HepG2 (cell line): ENCODE measurements around the gene RALB. TPM values are rescaled to one million over a fixed set of nuclear protein-coding genes. Genes with fewer than 3 reads are reported as not detected.

Experiments used
- CBX5 ChIP-seq: sonication (generic); formaldehyde crosslinking; IDR thresholded peaks from 2 replicates; pipeline ENCODE4 v1.4.0; 2020; ENCODE audit warnings: missing genetic modification reagents, borderline replicate concordance
- FOXK1 ChIP-seq: sonication (generic); formaldehyde crosslinking; IDR thresholded peaks from 2 replicates; pipeline ENCODE4 v1.4.0; 2020; ENCODE audit warnings: low read depth, missing genetic modification reagents, borderline replicate concordance
- HDAC1 ChIP-seq: sonication (generic); formaldehyde crosslinking; IDR thresholded peaks from 2 replicates; pipeline ENCODE4 v1.5.1; 2020; ENCODE audit warnings: mild to moderate bottlenecking, missing genetic modification reagents
- HOXA3 ChIP-seq: sonication (generic); formaldehyde crosslinking; IDR thresholded peaks from 2 replicates; pipeline ENCODE4 v1.5.0; 2020; ENCODE audit warnings: missing genetic modification reagents
- HOXA5 ChIP-seq: sonication (generic); formaldehyde crosslinking; IDR thresholded peaks from 2 replicates; pipeline ENCODE4 v1.4.0; 2020; ENCODE audit warnings: missing genetic modification reagents
- HOXA7 ChIP-seq: sonication (generic); formaldehyde crosslinking; IDR thresholded peaks from 2 replicates; pipeline ENCODE4 v1.8.1; 2022; ENCODE audit warnings: mild to moderate bottlenecking, missing genetic modification reagents, moderate library complexity
- MEIS2 ChIP-seq: sonication (generic); formaldehyde crosslinking; IDR thresholded peaks from 2 replicates; pipeline ENCODE4 v1.9.0; 2021; ENCODE audit warnings: mild to moderate bottlenecking, missing genetic modification reagents
- NCOA1 ChIP-seq: sonication (generic); formaldehyde crosslinking; IDR thresholded peaks from 2 replicates; pipeline ENCODE4 v1.9.0; 2021; ENCODE audit warnings: missing genetic modification reagents
- POLR2AphosphoS2 ChIP-seq: IDR thresholded peaks from 2 replicates; pipeline ENCODE4 v1.6.1; 2011; ENCODE audit warnings: low read depth, low read length, improper control_type of control experiment
- PRDM15 ChIP-seq: sonication (generic); formaldehyde crosslinking; IDR thresholded peaks from 2 replicates; pipeline ENCODE4 v1.4.0; 2020; ENCODE audit warnings: missing genetic modification reagents
- RBFOX2 ChIP-seq: fragments of 200-400 bp; formaldehyde crosslinking; IDR thresholded peaks from 2 replicates; pipeline ENCODE4 v1.6.1; 2017; ENCODE audit warnings: low read depth, mild to moderate bottlenecking, low read length
- SATB2 ChIP-seq: sonication (generic); formaldehyde crosslinking; IDR thresholded peaks from 2 replicates; pipeline ENCODE4 v1.5.0; 2020; ENCODE audit warnings: missing genetic modification reagents
- SIX1 ChIP-seq: sonication (generic); formaldehyde crosslinking; IDR thresholded peaks from 2 replicates; pipeline ENCODE4 v1.4.0; 2020; ENCODE audit warnings: missing genetic modification reagents, borderline replicate concordance
- SP140L ChIP-seq: sonication (generic); formaldehyde crosslinking; IDR thresholded peaks from 2 replicates; pipeline ENCODE4 v1.4.0; 2020; ENCODE audit warnings: missing genetic modification reagents, borderline replicate concordance
- TBX2 ChIP-seq: sonication (generic); formaldehyde crosslinking; IDR thresholded peaks from 2 replicates; pipeline ENCODE4 v1.5.0; 2020; ENCODE audit warnings: missing genetic modification reagents, mild to moderate bottlenecking, borderline replicate concordance
- THYN1 ChIP-seq: sonication (generic); formaldehyde crosslinking; IDR thresholded peaks from 2 replicates; pipeline ENCODE4 v1.8.1; 2023; ENCODE audit warnings: low read depth, mild to moderate bottlenecking, moderate library complexity, missing genetic modification reagents, borderline replicate concordance
- TRIM24 ChIP-seq: sonication (generic); formaldehyde crosslinking; IDR thresholded peaks from 2 replicates; pipeline ENCODE4 v1.8.0; 2022; ENCODE audit warnings: mild to moderate bottlenecking, missing genetic modification reagents
- ZFY ChIP-seq: sonication (generic); formaldehyde crosslinking; IDR thresholded peaks from 2 replicates; pipeline ENCODE4 v1.4.0; 2020; ENCODE audit warnings: missing genetic modification reagents
- ZNF180 ChIP-seq: sonication (generic); formaldehyde crosslinking; IDR thresholded peaks from 2 replicates; pipeline ENCODE4 v1.4.0; 2020; ENCODE audit warnings: low read depth, missing genetic modification reagents, borderline replicate concordance
- ZNF337 ChIP-seq: sonication (generic); formaldehyde crosslinking; IDR thresholded peaks from 2 replicates; pipeline ENCODE4 v1.5.1; 2020; ENCODE audit warnings: missing genetic modification reagents, low read depth, mild to moderate bottlenecking, borderline replicate concordance
- ZNF451 ChIP-seq: sonication (generic); formaldehyde crosslinking; IDR thresholded peaks from 2 replicates; pipeline ENCODE4 v1.5.0; 2020; ENCODE audit warnings: mild to moderate bottlenecking, missing genetic modification reagents
- ZNF597 ChIP-seq: sonication (generic); formaldehyde crosslinking; IDR thresholded peaks from 2 replicates; pipeline ENCODE4 v1.5.0; 2020; ENCODE audit warnings: missing genetic modification reagents
- ZNF703 ChIP-seq: sonication (generic); formaldehyde crosslinking; IDR thresholded peaks from 2 replicates; pipeline ENCODE4 v1.5.1; 2020; ENCODE audit warnings: missing genetic modification reagents, mild to moderate bottlenecking, moderate library complexity, borderline replicate concordance
- polyA plus RNA-seq, 8 experiments: library from polyadenylated mRNA; depleted of rRNA in 3 of 8; stranded (reverse) in 7 of 8; unstranded in 1 of 8; fragments of >200 nt; fragmentation: Illumina TruSeq in 4 of 8; extraction: Trizol in 4 of 8; gene quantifications; 2 replicates each; pipeline versions ENCODE4 v1.2.1 to v1.2.3, GENCODE V29; 2011 to 2016; ENCODE audit warnings: low read depth in 4 of 8, missing spikeins in 1 of 8, mixed read lengths in 1 of 8; ENCODE audit not compliant: insufficient read depth in 1 of 8
- total RNA-seq, 5 experiments: library from RNA; depleted of rRNA; stranded (reverse); fragments of >200 nt; fragmentation: Illumina TruSeq; extraction: Trizol; gene quantifications; 2 replicates each; pipeline ENCODE4 v1.2.3, GENCODE V29; 2016; ENCODE audit warnings: low read depth in 1 of 5
- TF ChIP-seq, protein P1 (sequence below): sonication (generic); formaldehyde crosslinking; IDR thresholded peaks from 2 replicates; pipeline ENCODE4 v1.4.0; 2020; ENCODE audit warnings: missing genetic modification reagents

RALB gene
- total and polyA plus RNA-seq, 2 of the 13 experiments (the other 11 are each of a cell fraction or from before 2014, with no cell fraction given), result 37.8 to 43.2 TPM

DNA sequence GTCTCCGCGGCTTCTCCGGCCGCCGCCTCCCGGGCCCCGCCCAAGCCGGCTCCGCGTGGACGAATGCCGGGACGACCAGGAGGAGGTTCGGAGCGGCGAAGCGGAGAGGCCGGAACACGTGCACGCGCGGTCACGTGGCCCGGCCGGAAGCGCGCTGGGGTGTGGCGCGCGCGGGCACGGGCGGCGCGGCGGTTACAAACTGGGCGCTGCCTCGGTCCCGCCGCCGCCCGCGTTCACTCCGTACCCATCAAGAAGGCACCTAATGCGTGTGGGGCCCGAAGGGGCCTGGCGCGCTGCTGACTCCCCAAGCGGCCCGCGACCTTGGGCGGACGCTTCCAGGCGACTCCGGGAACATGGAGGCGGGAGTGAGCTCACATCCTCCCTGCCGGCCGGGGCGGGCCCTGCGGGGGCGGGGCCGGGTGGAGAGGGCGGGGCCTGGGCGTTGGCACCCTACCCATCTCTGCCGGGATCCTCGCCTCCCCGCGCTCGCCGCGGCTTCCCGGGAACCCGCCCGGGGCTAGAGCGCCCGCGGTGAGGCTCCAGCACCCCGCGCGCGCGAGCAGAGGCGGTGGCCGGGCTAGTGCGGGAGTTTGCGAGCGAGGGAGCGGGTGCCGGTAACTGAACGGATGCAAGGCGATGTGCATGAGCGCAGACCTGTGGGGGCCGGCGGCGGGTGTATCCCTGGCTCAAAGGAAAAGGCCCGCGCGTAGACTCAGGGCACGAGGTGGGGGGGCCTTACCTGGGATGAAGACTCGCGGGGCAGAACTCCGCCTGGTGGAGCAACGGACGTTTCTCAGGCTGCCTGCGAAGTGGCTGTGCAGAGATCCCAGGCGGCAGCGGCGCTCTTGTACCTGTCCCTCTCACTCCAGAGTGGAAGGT is 29.4 kb upstream of the RALB start, which contains the start of gene TMEM185B (continued):
- TF ChIP-seq, protein P1, sequence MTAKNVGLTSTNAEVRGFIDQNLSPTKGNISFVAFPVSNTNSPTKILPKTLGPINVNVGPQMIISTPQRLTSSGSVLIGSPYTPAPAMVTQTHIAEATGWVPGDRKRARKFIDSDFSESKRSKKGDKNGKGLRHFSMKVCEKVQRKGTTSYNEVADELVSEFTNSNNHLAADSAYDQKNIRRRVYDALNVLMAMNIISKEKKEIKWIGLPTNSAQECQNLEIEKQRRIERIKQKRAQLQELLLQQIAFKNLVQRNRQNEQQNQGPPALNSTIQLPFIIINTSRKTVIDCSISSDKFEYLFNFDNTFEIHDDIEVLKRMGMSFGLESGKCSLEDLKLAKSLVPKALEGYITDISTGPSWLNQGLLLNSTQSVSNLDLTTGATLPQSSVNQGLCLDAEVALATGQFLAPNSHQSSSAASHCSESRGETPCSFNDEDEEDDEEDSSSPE (CRISPR knock-in tag), result peak; percentile 37; the same call in 1 of the 2 replicates
- TF ChIP-seq TBX2 (CRISPR knock-in tag), result peak; percentile 79
- no peak for TF ChIP-seq SATB2
- no peak for TF ChIP-seq SIX1 (CRISPR knock-in tag)
- no peak for TF ChIP-seq PRDM15 (CRISPR knock-in tag)
- TF ChIP-seq ZNF597, result no peak
- TF ChIP-seq ZNF180 (CRISPR knock-in tag), result no peak
- TF ChIP-seq POLR2AphosphoS2, result no peak
- 0 out of 2 replicates have a peak, but pooled peaks have one; percentile 45 for TF ChIP-seq ZNF703
- TF ChIP-seq MEIS2 (CRISPR knock-in tag), result no peak
- TF ChIP-seq HOXA5 (CRISPR knock-in tag), result no peak
- TF ChIP-seq ZNF337, result no peak
- TF ChIP-seq RBFOX2, result peak; percentile 85
- TF ChIP-seq THYN1 (CRISPR knock-in tag), result no peak
- no peak for TF ChIP-seq NCOA1 (CRISPR knock-in tag)
- TF ChIP-seq ZNF451 (CRISPR knock-in tag), result peak; percentile 65
- no peak for TF ChIP-seq TRIM24 (CRISPR knock-in tag)
- TF ChIP-seq ZFY (CRISPR knock-in tag), result peak; percentile 76
- TF ChIP-seq HDAC1, result peak; percentile 49; the same call in 1 of the 2 replicates
- TF ChIP-seq HOXA3, result peak; percentile 91
- no peak for TF ChIP-seq CBX5
- TF ChIP-seq HOXA7 (CRISPR knock-in tag), result no peak
- no peak; the same call in 1 of the 2 replicates for TF ChIP-seq SP140L (CRISPR knock-in tag)
- no peak for TF ChIP-seq FOXK1 (CRISPR knock-in tag)
